HepG2 (cell line): ENCODE measurements around the gene CHCHD1. TPM values are rescaled to one million over a fixed set of nuclear protein-coding genes. Genes with fewer than 3 reads are reported as not detected.
A peak's percentile ranks its signal among the peaks of the same experiment; 100 is the strongest.

Experiments
- ARID2 ChIP-seq: sonication (generic); formaldehyde crosslinking; IDR thresholded peaks from 2 replicates; pipeline ENCODE4 v1.8.1; 2022; ENCODE audit warnings: mild to moderate bottlenecking, missing genetic modification reagents, borderline replicate concordance
- CENPT ChIP-seq: sonication (generic); formaldehyde crosslinking; IDR thresholded peaks from 2 replicates; pipeline ENCODE4 v1.8.0; 2022; ENCODE audit warnings: low read depth, mild to moderate bottlenecking, moderate library complexity, missing genetic modification reagents
- CREM ChIP-seq, 2 experiments: sonication (generic) in 1 of 2; formaldehyde crosslinking in 1 of 2; IDR thresholded peaks; 2 replicates each; pipeline versions ENCODE4 v1.4.0 to v1.6.1; 2016 to 2020; ENCODE audit warnings: antibody characterized with exemption in 1 of 2, mild to moderate bottlenecking in 1 of 2, missing genetic modification reagents in 1 of 2
- DMAP1 ChIP-seq: IDR thresholded peaks from 2 replicates; pipeline ENCODE4 v1.6.1; 2016
- FOXA1 ChIP-seq, 2 experiments: fragments of 450-650 bp in 1 of 2; sonication (generic) in 1 of 2; formaldehyde crosslinking in 1 of 2; IDR thresholded peaks; 2 replicates each; pipeline versions ENCODE4 v1.4.0 to v1.6.1; 2016 to 2020; ENCODE audit warnings: missing genetic modification reagents in 1 of 2
- GMEB1 ChIP-seq: sonication (generic); formaldehyde crosslinking; IDR thresholded peaks from 2 replicates; pipeline ENCODE4 v1.5.1; 2020; ENCODE audit warnings: missing genetic modification reagents, mild to moderate bottlenecking, borderline replicate concordance
- HHEX ChIP-seq: IDR thresholded peaks from 2 replicates; pipeline ENCODE4 v1.6.1; 2016; ENCODE audit warnings: control low read depth
- MIER2 ChIP-seq: IDR thresholded peaks from 2 replicates; pipeline ENCODE4 v1.6.1; 2016; ENCODE audit warnings: missing biosample characterization, missing genetic modification reagents
- MIXL1 ChIP-seq: IDR thresholded peaks from 2 replicates; pipeline ENCODE4 v1.6.1; 2016
- NR2F1 ChIP-seq, 2 experiments: fragments of 450-650 bp in 1 of 2; formaldehyde crosslinking in 1 of 2; IDR thresholded peaks; 2 replicates each; pipeline versions ENCODE4 v1.5.0 to v1.6.1; 2016 to 2020; ENCODE audit warnings: mild to moderate bottlenecking in 1 of 2, missing compliant biosample characterization in 1 of 2, missing genetic modification reagents in 1 of 2, moderate library complexity in 1 of 2
- PRMT3 ChIP-seq: sonication (generic); formaldehyde crosslinking; IDR thresholded peaks from 2 replicates; pipeline ENCODE4 v1.8.1; 2022; ENCODE audit warnings: low read depth, mild to moderate bottlenecking, moderate library complexity, missing genetic modification reagents, borderline replicate concordance
- PRPF4 ChIP-seq: fragments of 200-400 bp; formaldehyde crosslinking; IDR thresholded peaks from 2 replicates; pipeline ENCODE4 v1.6.1; 2016; ENCODE audit warnings: low read length, low read depth; ENCODE audit not compliant: poor library complexity, severe bottlenecking
- RFX1 ChIP-seq: fragments of 450-650 bp; IDR thresholded peaks from 2 replicates; pipeline ENCODE4 v1.6.1; 2017
- SCMH1 ChIP-seq: sonication (generic); formaldehyde crosslinking; IDR thresholded peaks from 2 replicates; pipeline ENCODE4 v1.9.0; 2021; ENCODE audit warnings: missing genetic modification reagents, mild to moderate bottlenecking, borderline replicate concordance
- SKIL ChIP-seq: sonication (generic); formaldehyde crosslinking; IDR thresholded peaks from 2 replicates; pipeline ENCODE4 v1.8.0; 2022; ENCODE audit warnings: missing genetic modification reagents, mild to moderate bottlenecking, moderate library complexity, borderline replicate concordance
- SNAI1 ChIP-seq: sonication (generic); formaldehyde crosslinking; IDR thresholded peaks from 2 replicates; pipeline ENCODE4 v1.5.0; 2020; ENCODE audit warnings: mild to moderate bottlenecking, missing genetic modification reagents, borderline replicate concordance
- THAP9 ChIP-seq: sonication (generic); formaldehyde crosslinking; IDR thresholded peaks from 2 replicates; pipeline ENCODE4; 2020; ENCODE audit warnings: missing genetic modification reagents, mild to moderate bottlenecking, borderline replicate concordance
- TRIM24 ChIP-seq: sonication (generic); formaldehyde crosslinking; IDR thresholded peaks from 2 replicates; pipeline ENCODE4 v1.8.0; 2022; ENCODE audit warnings: mild to moderate bottlenecking, missing genetic modification reagents
- ZBTB21 ChIP-seq: sonication (generic); formaldehyde crosslinking; IDR thresholded peaks from 2 replicates; pipeline ENCODE4 v1.4.0; 2020; ENCODE audit warnings: missing genetic modification reagents
- ZNF383 ChIP-seq: sonication (generic); formaldehyde crosslinking; IDR thresholded peaks from 2 replicates; pipeline ENCODE4 v1.4.0; 2020; ENCODE audit warnings: missing genetic modification reagents, mild to moderate bottlenecking, borderline replicate concordance
- ZNF616 ChIP-seq: sonication (generic); formaldehyde crosslinking; IDR thresholded peaks from 2 replicates; pipeline ENCODE4 v1.5.0; 2020; ENCODE audit warnings: low read depth, mild to moderate bottlenecking, missing genetic modification reagents
- ZNF660 ChIP-seq: sonication (generic); formaldehyde crosslinking; IDR thresholded peaks from 2 replicates; pipeline ENCODE4 v1.5.1; 2020; ENCODE audit warnings: mild to moderate bottlenecking, low read depth, missing genetic modification reagents, borderline replicate concordance
- ZSCAN25 ChIP-seq: sonication (generic); formaldehyde crosslinking; IDR thresholded peaks from 2 replicates; pipeline ENCODE4 v1.8.0; 2022; ENCODE audit warnings: mild to moderate bottlenecking, missing genetic modification reagents
- polyA plus RNA-seq, 8 experiments: library from polyadenylated mRNA; depleted of rRNA in 3 of 8; stranded (reverse) in 7 of 8; unstranded in 1 of 8; fragments of >200 nt; fragmentation: Illumina TruSeq in 4 of 8; extraction: Trizol in 4 of 8; gene quantifications; 2 replicates each; pipeline versions ENCODE4 v1.2.1 to v1.2.3, GENCODE V29; 2011 to 2016; ENCODE audit warnings: low read depth in 4 of 8, missing spikeins in 1 of 8, mixed read lengths in 1 of 8; ENCODE audit not compliant: insufficient read depth in 1 of 8
- total RNA-seq, 5 experiments: library from RNA; depleted of rRNA; stranded (reverse); fragments of >200 nt; fragmentation: Illumina TruSeq; extraction: Trizol; gene quantifications; 2 replicates each; pipeline ENCODE4 v1.2.3, GENCODE V29; 2016; ENCODE audit warnings: low read depth in 1 of 5

Gene CHCHD1
- total and polyA plus RNA-seq, 2 of the 13 experiments (the other 11 are each of a cell fraction or from before 2014, with no cell fraction given) = 36.9 to 71.2 TPM

GRCh38 chr10:73772281-73773151, 9.3 kb upstream of the CHCHD1 start (continued):
- no peak for TF ChIP-seq FOXA1 (IDR thresholded peaks at IDR 0.05)
- TF ChIP-seq FOXA1 (CRISPR knock-in tag; IDR thresholded peaks at IDR 0.05) = no peak
- TF ChIP-seq ZSCAN25 = 0 out of 2 replicates have a peak, but pooled peaks have one; percentile 25
- no peak for TF ChIP-seq SCMH1
- TF ChIP-seq NR2F1 (CRISPR knock-in tag; IDR thresholded peaks at IDR 0.05) = no peak
- no peak for TF ChIP-seq RFX1
- no peak for TF ChIP-seq PRPF4
- no peak for TF ChIP-seq MIXL1
- TF ChIP-seq MIER2 (CRISPR knock-in tag) = no peak
- no peak for TF ChIP-seq SKIL (CRISPR knock-in tag)
- peak; percentile 71 for TF ChIP-seq GMEB1 (CRISPR knock-in tag)
- TF ChIP-seq TRIM24 = no peak
- TF ChIP-seq ZNF616 (CRISPR knock-in tag) = no peak
- TF ChIP-seq HHEX = no peak
- TF ChIP-seq ZNF383 = no peak
- 0 out of 2 replicates have a peak, but pooled peaks have one; percentile 69 for TF ChIP-seq PRMT3 (CRISPR knock-in tag)
- TF ChIP-seq CREM (IDR thresholded peaks at IDR 0.05) = no peak
- no peak for TF ChIP-seq CREM (CRISPR knock-in tag; IDR thresholded peaks at IDR 0.05)
- peak; percentile 43; the same call in 1 of the 2 replicates for TF ChIP-seq DMAP1 (CRISPR knock-in tag)
- no peak for TF ChIP-seq ZBTB21
- no peak; the same call in 1 of the 2 replicates for TF ChIP-seq SNAI1 (CRISPR knock-in tag)
- TF ChIP-seq THAP9 (CRISPR knock-in tag) = 0 out of 2 replicates have a peak, but pooled peaks have one; percentile 35
- TF ChIP-seq ARID2 (CRISPR knock-in tag) = no peak
- TF ChIP-seq ZNF660 = no peak
- TF ChIP-seq CENPT (CRISPR knock-in tag) = 0 out of 2 replicates have a peak, but pooled peaks have one; percentile 24
